ENCODE results near the gene YAP1.

- TF ChIP-seq CTCF (conservative IDR thresholded peaks at IDR 0.05 in 1 of 2, IDR thresholded peaks at IDR 0.05 in 1 of 2; ENCODE audit: low read depth in 1 of 2, low read length in 2 of 2) (no peak), EZH2 (IDR thresholded peaks at IDR 0.05; ENCODE audit: low read length, missing control alignments) (no peak)
These were observed 53.1 kb downstream of the YAP1 start for GRCh38 chr11:102163368-102163767.
